IPS DF 4.7 (cell line): ENCODE data around the gene PARP11.

Experiments used
- DNase-seq: peaks from one replicate; pipeline ENCODE4 v3.0.0-alpha.2; 2013; ENCODE audit warnings: low spot score; ENCODE audit errors: extremely low read depth

PARP11 gene

DNA sequence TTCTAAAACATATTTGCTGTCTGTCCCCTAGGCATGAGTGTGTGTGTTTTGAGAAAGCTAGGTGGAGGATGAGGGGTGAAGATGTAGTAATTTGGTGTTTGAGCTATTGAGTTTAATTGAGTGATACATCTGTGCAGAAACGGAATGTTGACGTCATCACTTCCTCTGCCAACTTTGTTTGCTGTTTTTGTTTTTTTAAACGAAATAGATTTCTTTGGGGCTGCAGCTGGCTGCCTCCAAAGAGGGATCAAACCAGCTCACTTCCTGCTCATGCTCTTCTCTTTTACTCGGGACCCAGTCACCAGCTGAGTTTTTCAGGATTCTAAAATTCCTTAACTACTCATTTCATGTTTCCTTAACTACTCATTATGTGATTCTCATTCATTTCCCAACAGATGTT lies 100.8 kb downstream of the PARP11 start:
- DNase-seq, result no peak

DNA sequence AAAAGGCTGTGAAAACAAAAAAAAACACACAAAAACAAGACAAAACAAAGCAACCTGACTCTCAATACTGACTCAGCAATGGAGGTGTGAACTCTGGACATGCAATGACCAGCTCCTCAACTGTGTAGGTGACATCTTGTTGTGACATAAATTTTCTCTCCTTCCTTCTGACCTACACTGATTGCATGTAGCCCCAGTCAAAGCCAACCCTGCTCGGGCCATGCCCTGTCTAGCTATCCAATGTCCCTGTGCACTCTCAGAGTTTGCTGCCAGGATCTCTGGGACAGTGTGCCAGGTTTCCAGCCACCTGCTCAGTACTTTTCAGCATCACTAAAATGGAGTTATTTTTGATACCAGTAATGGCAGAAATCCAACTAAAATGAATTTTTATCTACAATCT lies 101.3 kb downstream of the PARP11 start:
- DNase-seq, result no peak

DNA sequence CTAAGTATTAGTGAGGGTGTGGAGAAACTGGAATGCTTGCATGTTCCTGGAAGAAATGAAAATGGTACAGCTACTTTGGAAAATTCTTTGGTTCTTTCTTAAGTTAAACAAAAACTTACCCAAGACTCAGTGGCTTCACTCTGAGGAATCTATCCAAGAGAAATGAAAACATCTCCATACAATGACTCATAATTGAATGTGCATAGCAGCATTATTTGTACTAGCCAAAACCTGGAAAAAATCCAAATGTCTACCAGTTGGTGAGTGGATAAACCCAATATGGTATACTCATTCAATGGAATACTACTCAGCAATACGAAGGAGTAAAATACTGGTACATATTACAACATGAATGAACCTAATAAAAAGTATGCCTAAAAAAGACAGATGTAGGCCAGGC lies 102.3 kb downstream of the PARP11 start:
- no peak for DNase-seq

DNA sequence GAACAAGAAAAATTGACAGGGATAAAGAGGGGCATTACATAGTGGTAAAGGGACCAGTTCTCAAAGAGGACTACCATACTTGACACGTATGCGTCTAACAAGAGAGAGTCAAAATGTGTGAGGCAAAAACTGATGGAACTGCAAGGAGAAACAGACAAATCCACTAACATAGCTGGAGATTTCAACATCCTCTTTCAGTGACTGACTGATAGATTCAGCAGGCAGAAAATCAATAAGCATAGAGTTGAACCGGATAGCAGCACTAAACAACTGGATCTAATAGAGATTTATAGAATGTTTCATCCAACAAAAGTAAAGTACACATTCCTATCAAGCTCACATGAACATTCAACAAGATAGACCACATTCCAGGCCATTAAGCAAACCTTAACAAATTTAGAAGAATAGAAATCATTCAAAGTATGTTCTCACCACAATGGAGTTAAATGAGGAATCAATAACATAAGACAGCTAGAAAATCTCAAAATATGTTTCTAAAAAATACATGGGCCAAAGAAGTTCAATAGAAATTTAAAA lies 104.2 kb downstream of the PARP11 start:
- DNase-seq, result no peak

DNA sequence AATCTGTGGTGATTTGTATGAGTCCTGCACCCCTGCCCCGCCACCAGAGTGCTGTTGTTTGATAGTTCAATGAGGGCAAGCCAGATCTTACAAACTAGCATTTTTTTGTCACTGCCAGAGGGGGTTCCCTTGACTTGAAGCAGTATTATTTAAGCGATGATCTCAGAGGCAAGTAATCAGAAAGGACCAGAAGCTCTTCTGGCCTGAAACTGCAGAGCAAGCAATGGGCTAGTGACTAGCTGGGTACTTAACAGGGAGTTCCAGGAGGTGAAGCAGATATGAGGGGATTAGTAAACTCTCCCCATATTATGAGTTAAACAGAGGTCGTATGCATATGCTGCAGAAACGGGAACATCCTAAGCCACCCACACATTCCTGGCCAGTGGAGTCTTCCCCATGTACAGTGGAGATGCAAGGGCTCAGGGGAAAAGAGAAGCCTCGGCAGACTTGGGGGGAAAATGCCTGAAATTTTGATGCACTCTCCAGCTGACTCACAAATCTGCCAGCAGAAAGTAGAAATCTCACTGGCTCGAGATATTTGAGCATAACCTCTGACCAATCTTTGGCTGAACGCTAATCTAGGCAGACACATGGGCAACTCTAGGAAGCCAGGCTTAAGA lies 112.0 kb downstream of the PARP11 start:
- no peak for DNase-seq

DNA sequence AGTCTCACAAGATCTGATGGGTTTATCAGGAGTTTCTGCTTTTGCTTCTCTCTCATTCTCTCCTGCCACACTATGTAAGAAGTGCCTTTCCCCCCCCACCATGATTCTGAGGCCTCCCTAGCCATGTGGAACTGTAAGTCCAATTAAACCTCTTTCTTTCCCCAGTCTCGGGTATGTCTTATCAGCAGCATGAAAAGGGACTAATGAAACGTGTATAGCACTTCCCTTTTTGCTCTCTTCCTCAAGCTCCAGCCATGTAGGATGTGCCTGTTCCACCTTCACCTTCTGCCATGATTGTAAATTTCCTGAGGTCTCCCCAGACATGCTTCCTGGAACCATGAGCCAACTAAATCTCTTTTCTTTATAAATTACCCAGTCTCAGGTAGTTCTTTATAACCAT lies 113.3 kb downstream of the PARP11 start:
- no peak for DNase-seq
